Naive thymus-derived CD8-positive, alpha-beta T cell (primary cell): ENCODE data around the gene CHMP1B. TPM values are rescaled to one million over a fixed set of nuclear protein-coding genes. Genes with fewer than 3 reads are reported as not detected.
A peak's percentile ranks its signal among the peaks of the same experiment; 100 is the strongest.
"Not testable (repeated sequence)": the region's sequence is repeated elsewhere in the genome, so short reads cannot be mapped to it uniquely, and the experiment has no call there.

ENCODE experiments used
- ATAC-seq, 2 donors: fragments of 150-1000 bp; cut with Tn5 transposase in 1 of 2; sonication (Bioruptor Pico), chemical (Tn5 transposase) in 1 of 2; 1 replicate in 1 of 2; 2 replicates in 1 of 2; pipeline ENCODE4 v1.10.0; 2021; ENCODE audit warnings: mild to moderate bottlenecking in 2 of 2, moderate library complexity in 2 of 2
- POLR2A ChIA-PET: fragments of 350-600 bp; sonication (Branson Sonifier 250); formaldehyde crosslinking; loops from one replicate; lab custom pipeline; 2021; ENCODE audit warnings: antibody characterized with exemption; lab: Charles Lee
- DNase-seq, 10 donors: peaks; one replicate each; pipeline versions ENCODE4 v3.0.0 to v3.0.0-alpha.2; 2020 to 2022
- H3K27ac Mint-ChIP-seq, 10 donors: one replicate each; pipeline ENCODE4 v1.8.0; 2020 to 2022; ENCODE audit warnings: mild to moderate bottlenecking in 10 of 10, mixed read lengths in 10 of 10, moderate library complexity in 4 of 10, inconsistent platforms in 1 of 10
- H3K27me3 Mint-ChIP-seq, 5 donors: one replicate each; pipeline ENCODE4 v1.8.0; 2021 to 2022; ENCODE audit warnings: mixed read lengths in 5 of 5
- H3K36me3 Mint-ChIP-seq, 3 donors: one replicate each; pipeline ENCODE4 v1.8.0; 2020 to 2022; ENCODE audit warnings: mixed read lengths in 3 of 3, mild to moderate bottlenecking in 2 of 3, inconsistent platforms in 1 of 3
- H3K4me1 Mint-ChIP-seq, 4 donors: one replicate each; pipeline ENCODE4 v1.8.0; 2021 to 2022; ENCODE audit warnings: mixed read lengths in 4 of 4
- H3K4me3 Mint-ChIP-seq, 10 donors: one replicate each; pipeline ENCODE4 v1.8.0; 2020 to 2022; ENCODE audit warnings: mild to moderate bottlenecking in 10 of 10, mixed read lengths in 10 of 10, moderate library complexity in 6 of 10, inconsistent platforms in 1 of 10
- H3K9me3 Mint-ChIP-seq, 9 donors: one replicate each; pipeline ENCODE4 v1.8.0; 2020 to 2022; ENCODE audit warnings: mixed read lengths in 9 of 9, mild to moderate bottlenecking in 3 of 9, inconsistent platforms in 1 of 9, moderate library complexity in 1 of 9
- polyA plus RNA-seq, 3 donors: library from polyadenylated mRNA; unstranded; fragments of 300-500 nt; fragmentation: Illumina TruSeq; gene quantifications; one replicate each; pipeline ENCODE4 v1.2.3, GENCODE V29; 2021
- total RNA-seq, 8 experiments: library from RNA in 2 of 8; stranded (reverse) in 2 of 8; gene quantifications; one replicate each; pipeline ENCODE4 v1.2.3 and lab custom pipeline; 2021 to 2026

CHMP1B gene
- total and polyA plus RNA-seq, 5 experiments from 2014 or later: 45.2 to 58.0 (median 53.4) TPM

DNA sequence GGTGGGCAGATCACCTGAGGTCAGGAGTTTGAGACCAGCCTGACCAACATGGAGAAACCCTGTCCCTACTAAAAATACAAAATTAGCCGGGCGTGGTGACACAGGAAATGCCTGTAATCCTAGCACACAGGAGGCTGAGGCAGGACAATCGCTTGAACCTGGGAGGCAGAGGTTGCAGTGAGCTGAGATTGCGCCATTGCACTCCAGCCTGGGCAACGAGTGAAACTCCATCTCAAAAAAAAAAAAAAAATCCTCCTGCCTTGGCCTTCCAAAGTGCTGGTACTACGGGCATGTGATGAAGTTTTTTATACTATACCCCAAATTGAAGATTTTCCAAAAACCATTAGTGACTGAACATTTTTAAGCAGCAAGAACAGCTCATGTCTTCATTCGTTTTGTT lies 41.2 kb downstream of the CHMP1B start:
- ATAC-seq, H3K27ac Mint-ChIP-seq, POLR2A ChIA-PET, H3K4me3 Mint-ChIP-seq, H3K9me3 Mint-ChIP-seq, H3K27me3 Mint-ChIP-seq, DNase-seq, H3K4me1 Mint-ChIP-seq: not testable (repeated sequence)
- peaks cover 4 to 87% (median 31%) of the 10 kb centered on the region in 3 donors for H3K36me3 Mint-ChIP-seq

DNA sequence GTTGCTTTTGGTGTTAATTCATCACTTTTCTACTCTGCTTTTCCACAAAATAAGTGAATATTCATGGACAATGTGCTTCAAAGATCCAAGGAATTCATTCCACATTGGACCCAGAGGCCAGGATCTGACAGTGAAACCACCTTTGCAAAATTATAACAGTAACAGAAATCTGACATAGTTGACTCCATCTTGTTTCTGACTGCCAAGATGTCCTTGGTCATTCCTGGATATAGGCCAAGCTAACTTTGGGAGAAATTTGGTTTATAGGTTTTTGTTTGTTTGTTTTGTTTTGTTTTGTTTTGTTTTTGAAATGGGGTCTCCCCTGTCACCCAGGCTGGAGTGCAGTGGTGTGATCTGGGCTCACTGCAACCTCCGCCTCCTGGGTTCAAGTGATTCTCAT lies 46.6 kb downstream of the CHMP1B start:
- Mint-ChIP-seq H3K4me3 (no peak overlapping the region), H3K27me3 (no peaks in the 10 kb centered on the region), H3K9me3 (no peaks in the 10 kb centered on the region), H3K27ac (no peak overlapping the region), H3K36me3 (peaks cover 0 to 78% (median 27%) of the 10 kb centered on the region in 3 donors), H3K4me1 (peaks cover 0 to 15% (median 5%) of the 10 kb centered on the region in 4 donors)
- POLR2A ChIA-PET: no interaction called here
- ATAC-seq (no peak), DNase-seq (no peak)

DNA sequence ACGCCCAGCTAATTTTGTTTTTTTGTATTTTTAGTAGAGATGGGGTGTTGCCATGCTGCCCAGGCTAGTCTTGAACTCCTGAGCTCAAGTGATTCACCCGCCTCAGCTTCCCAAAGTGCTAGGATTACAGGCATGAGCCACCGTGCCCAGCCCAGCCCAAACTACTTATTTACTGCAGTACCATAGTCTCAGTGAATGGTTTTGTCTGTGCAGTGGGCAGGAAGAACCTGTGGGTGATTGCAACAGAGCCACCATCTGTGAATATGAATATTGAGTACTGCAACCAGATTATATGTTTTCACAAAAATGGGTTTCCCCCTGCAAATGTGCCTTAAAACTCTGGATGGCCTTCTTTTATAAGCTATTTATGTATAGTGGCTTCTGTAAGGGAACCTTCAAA lies 47.9 kb downstream of the CHMP1B start:
- Mint-ChIP-seq H3K9me3 (no peaks in the 10 kb centered on the region), H3K27me3 (no peaks in the 10 kb centered on the region), H3K27ac (peak overlapping the region in 1 of 10 donors; percentile 33), H3K4me1 (peaks cover 3 to 22% (median 4%) of the 10 kb centered on the region in 4 donors), H3K36me3 (peaks cover 0 to 77% (median 28%) of the 10 kb centered on the region in 3 donors), H3K4me3 (no peak overlapping the region)
- DNase-seq: no peak
- POLR2A ChIA-PET: no interaction called here
- no peak for ATAC-seq

DNA sequence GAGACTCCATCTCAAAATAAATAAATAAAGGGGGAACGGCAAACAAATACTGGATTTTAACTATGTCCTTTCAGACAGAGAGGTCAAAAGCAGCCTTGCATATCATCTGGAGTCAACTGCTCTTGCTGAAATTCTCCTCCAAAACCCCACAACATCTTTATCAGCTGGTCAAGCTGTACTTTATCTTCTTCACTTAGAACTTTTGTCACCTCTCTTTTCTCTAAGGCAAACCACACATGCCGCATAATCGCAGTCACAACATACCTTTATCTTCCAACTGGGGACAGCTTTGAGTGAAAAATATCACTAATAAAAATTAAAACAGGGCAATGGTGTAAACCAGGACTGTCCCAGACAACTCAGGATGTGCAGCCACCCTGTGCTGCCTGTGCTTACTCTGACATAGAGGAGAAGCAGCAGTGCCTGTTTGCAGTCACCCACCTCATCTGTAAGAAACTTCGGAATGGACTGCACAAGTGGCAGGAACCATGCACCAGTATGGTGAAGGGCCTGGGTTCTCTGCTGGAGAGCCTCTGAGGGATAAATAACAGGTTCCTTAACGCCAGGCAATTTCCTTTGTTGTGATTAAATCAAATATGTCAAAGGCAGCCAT lies 50.7 kb downstream of the CHMP1B start:
- no peaks in the 10 kb centered on the region for H3K27me3 Mint-ChIP-seq
- peak overlapping the region in 1 of 10 donors; percentile 8 for H3K27ac Mint-ChIP-seq
- DNase-seq (no peak), ATAC-seq (no peak)
- H3K36me3 Mint-ChIP-seq: peaks cover 0 to 71% (median 15%) of the 10 kb centered on the region in 3 donors
- H3K4me1 Mint-ChIP-seq: peaks cover 5 to 35% (median 10%) of the 10 kb centered on the region in 4 donors
- no peaks in the 10 kb centered on the region for H3K9me3 Mint-ChIP-seq
- POLR2A ChIA-PET: no interaction called here
- no peak overlapping the region for H3K4me3 Mint-ChIP-seq

DNA sequence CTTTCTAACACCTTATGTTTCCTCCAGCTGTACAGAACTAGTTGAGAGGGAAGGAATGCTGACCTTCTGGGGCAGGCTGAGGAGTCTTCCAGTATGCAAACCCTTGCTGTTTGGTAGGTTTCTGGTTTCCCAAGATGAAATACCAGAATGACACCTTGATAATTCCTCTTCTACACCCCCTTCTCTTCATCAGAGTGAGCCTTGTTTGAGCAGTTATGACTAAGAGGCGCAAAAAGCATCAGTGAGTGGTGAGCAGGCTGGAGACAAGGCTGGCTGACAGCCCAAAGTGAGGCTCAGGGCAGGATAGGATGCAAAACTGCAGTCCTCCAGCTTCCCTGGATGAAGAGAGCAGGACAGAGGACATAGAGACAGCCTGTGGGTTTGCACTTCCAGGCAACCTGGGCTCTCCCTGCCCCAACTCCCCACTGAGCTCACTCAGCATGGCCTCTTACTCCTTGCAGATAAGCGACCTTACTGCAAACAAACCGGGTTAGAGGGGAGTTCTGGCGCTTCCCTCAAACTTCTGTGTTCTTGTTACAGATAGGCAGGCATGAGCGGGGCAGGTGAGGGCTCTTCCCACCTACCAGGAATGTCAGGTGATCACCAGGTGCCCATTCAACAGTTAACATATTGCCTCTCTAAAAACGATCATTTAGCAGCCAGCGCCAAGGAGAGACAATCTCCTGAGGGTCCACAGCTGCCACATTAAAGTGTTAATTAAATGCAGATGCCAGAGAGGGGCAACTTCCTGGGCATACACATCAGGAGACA lies 51.5 kb downstream of the CHMP1B start:
- no peaks in the 10 kb centered on the region for H3K27me3 Mint-ChIP-seq
- H3K36me3 Mint-ChIP-seq: peaks cover 0 to 64% (median 11%) of the 10 kb centered on the region in 3 donors
- H3K4me3 Mint-ChIP-seq: no peak overlapping the region
- ATAC-seq (no peak), DNase-seq (no peak)
- H3K9me3 Mint-ChIP-seq: no peaks in the 10 kb centered on the region
- H3K27ac Mint-ChIP-seq: peak overlapping the region in 2 of 10 donors; percentile 7 to 12
- H3K4me1 Mint-ChIP-seq: peaks cover 6 to 43% (median 17%) of the 10 kb centered on the region in 4 donors
- POLR2A ChIA-PET: no interaction called here

Other genes starting within 250 kb of the CHMP1B start
- not detected for gene SLC35G4, start 241.8 kb upstream of the CHMP1B start, total RNA-seq
- not detected for gene SLC35G4, start 241.8 kb upstream of the CHMP1B start, polyA plus RNA-seq
- gene GNAL, start 162.1 kb upstream of the CHMP1B start, total RNA-seq: 1 to 10 TPM in 1 of 2 experiments, under 1 TPM in 1; 0.55 to 1.1 TPM
- gene GNAL, start 162.1 kb upstream of the CHMP1B start, polyA plus RNA-seq: under 1 TPM in 2 of 3 donors, not detected in 1; 0.06 to 0.27 TPM
- gene MPPE1, start 56.9 kb downstream of the CHMP1B start, total RNA-seq: 10 to 100 TPM; 78.2 to 85.6 TPM
- gene MPPE1, start 56.9 kb downstream of the CHMP1B start, polyA plus RNA-seq: 10 to 100 TPM; 37.1 to 40.9 (median 37.5) TPM
- gene IMPA2, start 130.1 kb downstream of the CHMP1B start, total RNA-seq: 1 to 10 TPM; 7.8 to 9.5 TPM
- gene IMPA2, start 130.1 kb downstream of the CHMP1B start, polyA plus RNA-seq: 1 to 10 TPM; 4.3 to 8.2 (median 4.5) TPM
- not detected for gene ANKRD62, start 242.4 kb downstream of the CHMP1B start, total RNA-seq
- gene ANKRD62, start 242.4 kb downstream of the CHMP1B start, polyA plus RNA-seq: not detected